GM19468 (cell line): ENCODE data around the gene GADL1.

Experiments used
- ATAC-seq: cut with Tn5 transposase; IDR thresholded peaks from one replicate; pipeline ENCODE4 v1.9.1; 2021; ENCODE audit warnings: mild to moderate bottlenecking, moderate library complexity, moderate number of reproducible peaks; ENCODE audit not compliant: unreplicated experiment; ENCODE audit errors: extremely low read depth

GADL1 gene

DNA sequence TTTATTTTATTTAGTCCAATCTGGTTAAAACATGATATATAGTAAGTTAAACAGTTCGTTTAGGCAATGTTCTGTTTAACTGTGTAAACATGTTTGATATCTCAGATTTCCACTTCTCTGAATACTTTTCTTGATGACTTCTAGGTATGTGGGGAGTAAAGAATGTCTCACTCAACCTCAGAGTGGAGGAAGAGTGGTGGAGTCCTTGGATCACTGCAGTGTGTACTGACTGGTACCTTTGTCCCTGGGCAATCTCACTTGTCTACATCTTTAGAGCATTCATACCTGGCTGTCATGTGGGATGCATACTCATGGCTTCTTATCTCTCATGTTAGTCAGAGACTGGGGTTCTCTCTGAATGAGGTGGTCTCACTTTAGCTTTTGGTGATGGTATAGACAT is 15.6 kb downstream of the GADL1 start:
- no peak for ATAC-seq

- no peak for ATAC-seq
These were observed 19.0 kb downstream of the GADL1 start for GRCh38 chr3:30875505-30875904.

DNA sequence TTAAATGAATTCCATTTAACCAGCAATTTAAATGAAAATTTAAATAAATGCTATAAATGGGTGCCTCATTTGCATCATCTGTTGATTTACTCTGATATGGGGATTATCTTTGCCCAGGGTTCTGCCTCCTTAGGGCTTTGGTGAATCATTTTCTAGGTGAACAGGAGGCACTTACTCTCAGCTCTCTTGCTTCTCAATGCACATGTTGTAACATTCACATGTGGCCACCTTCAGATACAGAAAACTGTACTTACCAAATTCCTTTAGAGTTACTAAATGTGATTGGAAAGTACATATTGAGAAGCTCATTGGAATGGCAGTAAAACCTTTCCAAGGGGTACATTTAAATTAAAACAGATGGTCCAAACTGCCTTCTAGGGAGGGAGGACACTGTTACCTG is 20.8 kb downstream of the GADL1 start:
- ATAC-seq = no peak

GRCh38 chr3:30872879-30873278 is 21.6 kb downstream of the GADL1 start:
- ATAC-seq = no peak

GRCh38 chr3:30871720-30872119 is 22.7 kb downstream of the GADL1 start:
- ATAC-seq = no peak

DNA sequence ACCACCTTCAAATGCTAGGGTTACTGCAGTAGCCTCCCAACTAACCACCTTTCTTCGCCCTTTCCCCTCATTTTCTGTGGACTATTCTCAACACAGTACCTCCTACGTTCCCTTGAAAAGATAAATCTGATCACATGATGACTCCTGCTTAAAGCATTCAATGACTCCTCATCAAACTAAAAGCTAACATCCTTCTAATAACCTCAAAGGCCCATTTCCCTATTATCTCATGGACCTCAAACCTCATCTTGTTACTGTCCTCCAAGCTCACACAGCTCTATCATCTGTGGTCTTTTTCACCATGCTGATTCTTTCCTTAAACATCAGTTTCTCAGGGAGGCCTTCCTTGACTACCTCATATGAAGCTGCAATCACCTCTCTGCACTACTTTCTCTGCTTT is 29.6 kb downstream of the GADL1 start:
- no peak for ATAC-seq

DNA sequence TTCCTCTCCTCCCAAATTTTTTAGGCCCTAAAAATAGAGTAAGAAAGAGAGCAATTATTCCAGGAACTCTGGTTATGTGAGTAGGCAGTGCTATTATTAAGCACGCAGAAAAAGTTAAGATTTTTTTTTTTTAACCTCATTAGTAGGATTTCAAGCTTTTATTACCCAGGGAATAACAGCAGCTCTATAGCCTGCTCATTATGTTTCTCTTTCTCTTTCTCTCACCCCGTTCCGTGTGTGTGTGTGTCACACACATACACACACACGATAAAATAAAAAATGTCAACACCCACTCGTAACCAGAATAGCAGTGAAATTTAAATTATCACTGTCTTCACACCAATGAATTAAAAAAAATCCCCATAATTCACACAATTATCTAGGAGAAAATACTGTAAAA is 30.3 kb downstream of the GADL1 start:
- ATAC-seq = no peak

DNA sequence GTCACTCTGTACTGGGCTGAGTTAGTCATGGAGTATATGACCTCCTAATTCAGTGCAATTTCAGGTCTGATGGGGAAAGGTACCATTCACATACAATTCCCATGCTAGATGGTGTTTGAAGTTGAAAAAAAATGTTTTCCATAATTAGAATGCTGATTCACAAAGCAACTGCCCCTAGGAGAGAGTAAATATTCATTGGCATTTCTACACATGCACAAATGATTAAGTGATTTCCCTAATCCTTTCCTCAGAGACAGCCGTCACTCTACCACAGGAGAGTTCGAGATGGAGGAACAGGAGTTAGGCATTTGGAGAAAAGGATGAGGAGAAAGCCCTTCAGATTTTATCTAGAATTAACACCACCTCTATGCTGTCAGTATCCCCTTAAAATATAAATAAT is 32.5 kb downstream of the GADL1 start:
- ATAC-seq = no peak

DNA sequence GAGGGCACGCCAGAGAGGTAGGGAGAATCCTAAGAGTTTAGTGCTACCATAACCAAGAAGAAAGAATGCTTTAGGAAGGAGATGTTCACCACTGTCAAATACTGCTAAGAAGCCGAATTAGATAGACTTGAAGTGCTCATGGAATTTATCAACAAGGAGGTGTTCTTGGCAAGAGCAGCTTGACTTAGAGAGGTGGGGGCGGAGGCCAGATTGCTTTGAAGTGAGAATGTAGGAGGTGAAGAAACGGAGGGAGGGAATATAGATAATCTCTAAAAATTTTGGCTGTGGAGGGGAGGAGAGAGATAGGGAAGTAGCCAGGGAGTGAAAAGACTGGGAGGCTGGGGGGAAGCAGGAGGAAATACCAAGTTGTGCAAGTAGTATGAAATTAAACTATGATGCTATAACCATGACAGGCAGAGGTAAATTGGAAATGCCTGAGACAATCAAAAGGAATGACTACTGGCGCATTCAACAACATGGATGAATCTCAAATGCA is 35.5 kb downstream of the GADL1 start:
- no peak for ATAC-seq

GRCh38 chr3:30855400-30856292 is 38.8 kb downstream of the GADL1 start:
- ATAC-seq = no peak

DNA sequence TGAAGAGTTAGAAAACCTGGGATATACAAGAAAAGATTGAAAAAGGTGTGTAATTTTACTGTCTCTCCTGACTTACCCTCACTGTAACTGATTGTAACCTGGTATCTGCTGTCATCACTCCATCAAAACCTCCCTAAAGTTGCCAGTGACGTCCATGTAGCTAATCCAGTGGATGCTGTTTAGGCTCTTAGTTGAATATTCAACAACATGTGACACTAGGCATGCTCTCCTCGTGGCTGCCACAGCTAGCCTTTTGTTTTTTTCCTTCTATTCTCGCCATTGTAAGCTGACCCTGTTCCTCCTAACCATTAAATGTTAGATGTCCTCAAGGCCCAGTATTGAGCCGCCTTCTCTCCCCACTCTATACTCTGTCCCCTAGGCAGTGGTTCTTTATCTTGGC is 41.6 kb downstream of the GADL1 start:
- no peak for ATAC-seq

DNA sequence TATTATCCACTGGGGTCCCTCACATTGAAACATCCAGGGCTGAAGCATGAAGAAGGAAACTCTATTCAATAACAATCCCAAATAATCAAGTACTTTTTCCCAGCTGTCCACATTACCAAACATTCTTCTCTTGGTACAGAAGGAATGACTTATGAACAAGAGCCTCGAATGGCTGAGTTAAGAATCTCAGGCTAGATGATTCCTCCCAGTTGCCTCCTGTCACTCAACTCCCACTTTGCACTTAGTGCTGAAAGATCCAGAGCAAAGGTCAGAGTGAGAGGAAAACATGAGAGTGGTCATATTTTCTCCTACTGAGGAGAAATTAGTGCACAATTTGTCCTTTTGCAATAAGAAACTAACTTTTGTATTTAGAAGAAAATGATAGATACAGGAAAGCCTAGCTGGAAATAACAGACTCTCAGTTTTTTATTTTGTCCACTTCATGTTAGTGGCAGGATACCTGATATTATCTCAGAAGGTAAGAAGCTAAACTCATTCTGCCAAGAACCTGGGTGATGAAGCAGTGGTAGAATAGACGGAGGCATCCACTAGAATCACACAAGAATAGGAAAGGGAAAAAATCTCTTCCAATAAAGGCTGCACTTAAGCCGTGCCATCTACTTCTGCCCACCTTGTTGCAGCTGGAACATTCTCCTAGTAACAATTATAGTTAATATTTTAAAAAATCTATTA is 46.2 kb downstream of the GADL1 start:
- ATAC-seq = no peak

DNA sequence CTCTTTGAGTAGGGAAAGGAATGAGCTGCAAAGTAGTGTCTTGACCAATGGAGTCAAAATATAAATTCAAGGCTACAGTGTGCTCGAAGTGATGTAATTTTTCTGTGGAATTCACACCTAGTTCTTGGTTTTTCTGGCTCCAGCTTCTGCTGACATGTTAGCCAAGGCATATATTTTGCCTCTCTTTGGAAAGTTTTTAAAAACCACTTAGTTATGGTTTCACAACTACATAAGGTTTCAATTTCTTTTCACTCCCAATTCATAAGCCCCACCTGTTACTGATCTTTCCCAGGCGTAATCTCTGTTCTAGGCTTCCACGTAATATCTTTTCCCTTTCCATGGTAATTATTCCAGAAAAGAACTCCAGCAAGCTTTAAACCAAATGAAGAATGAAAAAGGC is 46.9 kb downstream of the GADL1 start:
- ATAC-seq = no peak

DNA sequence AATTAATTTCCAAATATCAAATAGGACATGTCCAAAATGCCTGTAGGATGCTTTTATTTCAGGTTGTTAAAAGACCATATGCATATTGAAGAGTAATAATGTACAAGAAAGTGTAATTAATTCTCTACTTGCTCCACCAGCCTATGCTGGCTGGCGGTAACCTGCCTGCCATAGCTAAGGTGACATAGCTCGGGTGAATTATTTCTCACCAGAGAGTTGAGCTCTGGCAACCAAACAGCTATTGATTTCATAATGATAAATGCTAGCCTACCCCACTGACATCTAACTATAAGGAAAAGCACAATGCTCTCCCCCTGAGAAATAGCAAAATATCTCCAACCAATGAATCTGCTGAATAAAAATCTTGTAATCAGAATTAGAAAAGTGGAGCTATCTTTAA is 48.9 kb downstream of the GADL1 start:
- no peak for ATAC-seq

- ATAC-seq = no peak
These were observed 50.6 kb downstream of the GADL1 start for GRCh38 chr3:30843877-30844276.

DNA sequence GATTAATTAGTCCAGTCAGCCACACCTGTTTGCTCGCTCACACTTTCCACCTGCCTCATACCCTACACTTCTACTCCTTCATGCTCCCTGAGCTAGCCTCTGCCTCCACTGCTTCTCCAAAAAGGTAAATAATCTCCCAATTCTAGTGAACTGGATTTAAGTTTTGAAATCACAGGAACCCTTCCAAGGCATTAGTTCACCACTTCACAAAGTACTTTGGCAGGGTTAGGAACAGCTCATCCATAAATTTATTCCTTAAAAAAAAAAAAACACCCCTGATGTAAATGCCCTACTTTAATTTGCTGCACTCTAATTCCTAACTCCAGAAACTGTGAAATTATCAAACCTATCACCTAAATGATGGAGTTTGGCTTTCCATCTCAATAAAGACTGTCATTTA is 58.3 kb downstream of the GADL1 start:
- ATAC-seq = no peak

GRCh38 chr3:30835667-30836066 is 58.8 kb downstream of the GADL1 start:
- ATAC-seq = no peak

GRCh38 chr3:30832961-30833575 is 61.4 kb downstream of the GADL1 start:
- no peak for ATAC-seq

- no peak for ATAC-seq
These were observed 67.4 kb downstream of the GADL1 start for GRCh38 chr3:30827080-30827479.

DNA sequence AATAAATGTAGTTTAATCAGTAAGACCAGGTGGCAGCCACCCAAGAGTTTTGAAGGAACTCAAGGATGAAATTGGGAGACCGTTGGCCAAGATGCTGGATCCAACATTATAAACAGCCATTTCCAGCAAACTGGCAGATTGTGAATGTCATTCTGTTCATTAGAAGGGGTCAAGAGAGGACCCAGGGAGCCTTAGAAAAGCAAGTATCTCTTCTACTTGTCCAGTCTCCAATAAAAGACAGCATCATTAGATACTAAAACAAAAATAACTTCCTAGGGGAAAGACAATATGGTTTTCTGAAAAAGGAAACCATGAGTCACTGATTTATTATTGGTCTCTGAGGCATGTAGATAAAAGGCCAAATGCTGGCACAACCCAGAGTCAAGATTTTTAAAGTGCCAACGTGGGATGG is 67.9 kb downstream of the GADL1 start:
- ATAC-seq = no peak
